Measurements from ENCODE around the gene TKT.

- no peak for TF ChIP-seq FOXA1 (IDR thresholded peaks at IDR 0.05)
- no peak for TF ChIP-seq SP1 (IDR thresholded peaks at IDR 0.05)
- TF ChIP-seq FOXA2 (IDR thresholded peaks at IDR 0.05) = no peak
- no peak for TF ChIP-seq ZBTB33 (IDR thresholded peaks at IDR 0.05)
- no peak for TF ChIP-seq CTCF (IDR thresholded peaks at IDR 0.05; ENCODE audit: low read depth, low read length, missing input control)
- TF ChIP-seq ATF3 (IDR thresholded peaks at IDR 0.05) = no peak
- TF ChIP-seq REST (IDR thresholded peaks at IDR 0.05) = no peak
- TF ChIP-seq HNF4G (IDR thresholded peaks at IDR 0.05) = no peak
- no peak for TF ChIP-seq RAD21 (IDR thresholded peaks at IDR 0.05)
- no peak for TF ChIP-seq JUND (IDR thresholded peaks at IDR 0.05)
- TF ChIP-seq EGR1 (IDR thresholded peaks at IDR 0.05; ENCODE audit: low read depth in 2 of 2) = no peak
Measured at GRCh38 chr3:53260286-53260785, 4.5 kb upstream of the TKT start.

Measured in liver (tissue), 3 donors.